Measurements from ENCODE around the gene ACSS1.

ACSS1 gene

DNA sequence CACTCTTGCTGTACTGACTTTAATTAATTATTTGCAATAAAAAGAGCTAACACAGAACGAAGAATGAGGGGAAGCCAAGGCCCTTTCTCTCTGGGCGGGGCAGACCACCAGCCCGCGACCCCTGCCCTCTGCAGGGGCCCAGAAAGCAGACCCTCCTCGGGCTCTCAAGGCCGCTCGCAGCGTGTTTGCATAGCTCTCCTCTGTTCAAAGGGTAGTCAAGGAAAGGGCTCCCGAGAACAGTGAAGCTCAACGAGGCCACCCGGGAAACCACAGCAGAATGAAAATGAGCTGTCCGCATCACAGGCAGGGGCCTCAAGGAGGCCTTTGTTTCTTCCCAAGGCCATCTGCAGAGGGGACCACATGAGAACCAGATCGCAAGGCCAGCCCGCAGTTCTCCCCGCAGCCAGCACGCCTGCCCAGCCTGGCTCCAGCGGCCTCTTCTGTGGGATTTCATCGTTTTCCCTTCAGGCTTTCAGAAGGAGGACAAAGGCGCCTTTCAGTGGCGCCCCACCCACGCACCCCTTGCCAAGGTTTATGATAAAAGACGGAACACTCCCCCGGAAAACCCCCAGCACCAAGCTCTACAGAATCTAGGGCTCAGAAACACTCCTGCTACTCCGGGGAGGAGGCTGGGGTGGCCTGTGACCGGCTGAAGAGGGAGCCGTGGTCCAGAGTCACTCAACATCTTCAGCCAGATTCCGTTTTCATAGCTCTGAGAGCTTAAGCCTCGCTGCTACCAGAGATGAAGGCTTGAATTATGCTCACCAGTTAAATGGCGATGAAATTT lies 25.3 kb downstream of the ACSS1 start:
- DNase-seq (ENCODE audit: low spot score) = no peak
- TF ChIP-seq, protein P1, sequence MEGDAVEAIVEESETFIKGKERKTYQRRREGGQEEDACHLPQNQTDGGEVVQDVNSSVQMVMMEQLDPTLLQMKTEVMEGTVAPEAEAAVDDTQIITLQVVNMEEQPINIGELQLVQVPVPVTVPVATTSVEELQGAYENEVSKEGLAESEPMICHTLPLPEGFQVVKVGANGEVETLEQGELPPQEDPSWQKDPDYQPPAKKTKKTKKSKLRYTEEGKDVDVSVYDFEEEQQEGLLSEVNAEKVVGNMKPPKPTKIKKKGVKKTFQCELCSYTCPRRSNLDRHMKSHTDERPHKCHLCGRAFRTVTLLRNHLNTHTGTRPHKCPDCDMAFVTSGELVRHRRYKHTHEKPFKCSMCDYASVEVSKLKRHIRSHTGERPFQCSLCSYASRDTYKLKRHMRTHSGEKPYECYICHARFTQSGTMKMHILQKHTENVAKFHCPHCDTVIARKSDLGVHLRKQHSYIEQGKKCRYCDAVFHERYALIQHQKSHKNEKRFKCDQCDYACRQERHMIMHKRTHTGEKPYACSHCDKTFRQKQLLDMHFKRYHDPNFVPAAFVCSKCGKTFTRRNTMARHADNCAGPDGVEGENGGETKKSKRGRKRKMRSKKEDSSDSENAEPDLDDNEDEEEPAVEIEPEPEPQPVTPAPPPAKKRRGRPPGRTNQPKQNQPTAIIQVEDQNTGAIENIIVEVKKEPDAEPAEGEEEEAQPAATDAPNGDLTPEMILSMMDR (IDR thresholded peaks at IDR 0.05; ENCODE audit: extremely low read depth, missing control alignments) = no peak

DNA sequence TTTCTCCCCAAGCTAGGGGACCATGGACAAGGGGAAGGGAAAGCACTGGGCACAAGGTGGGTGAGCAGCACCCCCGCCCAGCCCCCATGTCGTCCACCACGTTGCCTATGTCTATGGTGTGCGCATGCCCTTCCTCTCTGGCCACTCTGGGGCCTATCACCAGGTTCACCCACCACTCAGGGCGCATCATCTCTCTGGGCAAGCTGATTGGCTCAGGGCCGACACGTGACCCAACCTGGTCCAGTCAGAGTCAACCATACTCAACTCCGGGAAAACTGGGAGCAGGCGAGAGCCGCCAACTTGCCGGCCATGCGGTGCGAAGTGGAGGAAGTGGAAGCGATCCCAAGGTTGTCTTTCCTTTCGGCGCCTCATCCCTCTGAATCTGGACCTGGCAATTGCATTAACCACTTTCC lies 25.9 kb downstream of the ACSS1 start:
- TF ChIP-seq, protein P1 (IDR thresholded peaks at IDR 0.05; ENCODE audit: extremely low read depth, missing control alignments) = no peak
- no peak for DNase-seq (ENCODE audit: low spot score)

DNA sequence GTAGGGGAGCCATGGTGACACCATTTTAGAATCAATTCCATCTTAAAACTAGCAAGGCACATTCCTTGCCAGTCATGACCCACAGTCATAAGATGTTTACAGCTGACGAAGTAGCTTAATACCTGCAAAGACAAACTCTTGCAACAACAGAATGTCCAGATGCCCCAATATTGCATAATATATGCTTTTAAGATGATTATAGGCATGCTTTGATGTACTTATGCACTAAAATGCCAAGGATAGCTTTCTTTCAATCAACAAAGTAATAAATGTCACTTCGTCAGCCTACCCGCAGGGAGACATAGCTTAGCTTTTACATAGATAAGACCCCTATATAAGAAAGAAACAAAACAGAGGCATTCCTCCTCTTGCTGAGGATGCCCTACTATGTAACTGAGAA lies 26.7 kb downstream of the ACSS1 start:
- no peak for DNase-seq (ENCODE audit: low spot score)
- TF ChIP-seq, protein P1 (IDR thresholded peaks at IDR 0.05; ENCODE audit: extremely low read depth, missing control alignments) = no peak

DNA sequence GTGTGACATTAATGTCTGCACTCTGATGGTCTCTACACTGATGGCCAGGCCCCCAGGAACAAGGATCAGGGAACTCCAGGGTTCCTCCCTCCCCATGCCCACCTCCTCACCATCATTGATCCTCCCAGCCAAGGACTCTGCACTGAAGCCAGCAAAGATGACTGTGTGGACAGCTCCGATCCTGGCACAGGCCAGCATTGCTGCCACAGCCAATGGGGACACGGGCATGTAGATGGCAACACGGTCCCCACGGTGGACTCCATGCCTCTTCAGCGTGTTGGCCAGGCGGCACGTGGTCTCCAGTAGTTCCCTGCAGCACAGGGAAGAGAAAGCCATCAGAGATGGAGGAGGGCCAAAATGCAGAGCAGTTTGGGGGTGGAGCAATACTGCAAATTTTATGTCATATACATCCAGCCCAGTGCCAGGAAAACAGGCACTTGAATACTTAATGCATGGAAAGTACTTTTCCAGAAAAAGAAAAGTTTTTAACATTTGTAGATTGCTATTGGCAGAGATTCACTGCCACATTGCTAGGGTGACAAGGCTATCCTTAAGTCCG lies 27.2 kb downstream of the ACSS1 start:
- TF ChIP-seq, protein P1 (IDR thresholded peaks at IDR 0.05; ENCODE audit: extremely low read depth, missing control alignments) = no peak
- no peak for DNase-seq (ENCODE audit: low spot score)

DNA sequence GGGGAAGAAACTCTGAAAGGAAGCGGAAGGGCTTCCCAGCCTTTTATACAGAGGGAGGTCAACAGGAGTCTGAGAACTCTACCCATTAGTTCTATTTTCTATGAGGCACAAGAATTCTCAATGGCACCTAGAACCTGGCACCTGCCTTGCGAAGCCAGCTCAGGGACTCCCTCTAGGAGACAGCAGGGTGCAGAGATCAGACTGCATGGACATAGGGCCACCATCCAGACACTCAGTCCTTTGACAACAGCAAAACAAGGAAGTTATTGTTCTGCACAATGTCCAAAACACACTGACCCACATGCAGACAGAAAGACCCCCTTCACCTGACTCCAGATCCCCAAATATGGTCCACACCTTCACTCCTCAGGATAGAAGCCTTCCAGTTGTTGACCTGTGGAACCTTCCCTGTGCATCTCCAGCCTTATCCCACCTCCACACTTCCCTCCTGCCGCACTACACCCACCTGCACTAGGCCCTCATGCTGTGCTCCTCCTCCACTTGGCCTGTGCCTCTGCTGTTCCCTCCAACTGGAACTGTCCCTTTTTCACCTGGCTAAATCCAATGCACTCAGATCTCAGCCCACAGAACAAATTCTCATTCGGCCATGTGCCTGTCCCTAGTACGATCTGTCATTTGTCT lies 27.8 kb downstream of the ACSS1 start:
- TF ChIP-seq, protein P1 (IDR thresholded peaks at IDR 0.05; ENCODE audit: extremely low read depth, missing control alignments) = no peak
- DNase-seq (ENCODE audit: low spot score) = no peak

DNA sequence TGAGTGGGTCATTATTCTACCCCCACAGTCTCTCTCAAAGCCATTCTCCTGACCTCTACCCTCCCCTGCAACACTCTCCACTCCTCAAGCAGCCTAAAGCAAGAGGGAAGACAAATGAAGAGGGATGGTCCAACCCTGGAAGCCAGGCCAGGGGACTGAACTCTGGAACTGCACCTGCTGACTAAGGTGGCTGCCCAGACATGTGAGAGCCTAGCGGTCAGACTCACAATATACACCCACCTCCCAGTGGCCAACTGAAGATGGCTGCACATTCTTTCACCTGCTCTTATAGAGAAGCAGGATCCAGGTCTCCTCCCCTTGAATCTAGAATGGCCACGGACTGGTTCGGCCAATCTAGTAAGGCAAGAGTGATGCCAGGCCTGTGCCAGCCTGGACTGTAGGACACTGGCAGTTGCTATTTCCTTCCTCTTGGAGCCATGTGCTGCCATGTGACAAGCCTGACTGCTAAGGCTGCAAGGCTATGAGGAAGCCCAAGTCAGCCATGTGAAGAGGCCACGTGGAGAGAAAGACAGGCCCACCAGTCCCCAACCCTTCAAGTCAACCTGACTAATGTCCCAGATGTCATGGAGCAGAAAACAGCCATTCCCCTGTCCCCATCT lies 31.8 kb downstream of the ACSS1 start:
- DNase-seq (ENCODE audit: low spot score) = no peak
- TF ChIP-seq, protein P1 (IDR thresholded peaks at IDR 0.05; ENCODE audit: extremely low read depth, missing control alignments) = no peak

Data from GM20000 (cell line).